Ovary (tissue), 3 donors: Measurements from ENCODE around the gene TOX3.

Source experiments
- EP300 ChIP-seq: sonication (generic); formaldehyde crosslinking; IDR thresholded peaks from one replicate; pipeline ENCODE4 v1.6.1; 2017; ENCODE audit warnings: antibody characterized with exemption
- POLR2A ChIP-seq: fragments of 450-650 bp; IDR thresholded peaks from one replicate; pipeline ENCODE4 v1.6.1; 2017; ENCODE audit warnings: antibody characterized with exemption, mild to moderate bottlenecking, moderate library complexity
- TF ChIP-seq, protein P1 (sequence below), 3 donors: fragments of 450-650 bp in 2 of 3; fragments of 200-600 bp in 1 of 3; IDR thresholded peaks; one replicate each; pipeline versions ENCODE4 v1.5.1 to v1.8.0; 2016 to 2022; ENCODE audit warnings: antibody characterized with exemption in 3 of 3, mild to moderate bottlenecking in 1 of 3
- donor health status: DM: no; HTN: no; CAD: no.

DNA sequence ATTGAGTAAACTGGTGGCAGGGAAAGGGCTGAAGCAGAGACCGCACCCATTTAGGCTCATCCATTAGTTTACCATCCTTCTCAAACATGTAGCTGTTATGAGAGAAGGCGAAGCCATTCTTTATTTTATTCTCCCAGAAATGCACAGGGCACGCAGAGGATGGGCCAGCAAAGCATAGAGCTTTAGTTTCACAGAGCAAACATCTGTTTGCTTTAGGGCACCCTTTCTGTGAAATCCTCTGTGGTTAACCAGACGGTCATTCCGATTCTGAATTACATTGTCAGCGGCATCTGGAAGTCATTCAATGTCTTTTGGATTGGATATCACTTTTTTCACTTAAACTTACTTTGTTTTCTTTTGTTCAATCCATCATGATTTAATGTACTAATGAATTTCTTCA is 96.0 kb downstream of the TOX3 start:
- TF ChIP-seq EP300 (no peak), POLR2A (no peak)
- TF ChIP-seq, protein P1, sequence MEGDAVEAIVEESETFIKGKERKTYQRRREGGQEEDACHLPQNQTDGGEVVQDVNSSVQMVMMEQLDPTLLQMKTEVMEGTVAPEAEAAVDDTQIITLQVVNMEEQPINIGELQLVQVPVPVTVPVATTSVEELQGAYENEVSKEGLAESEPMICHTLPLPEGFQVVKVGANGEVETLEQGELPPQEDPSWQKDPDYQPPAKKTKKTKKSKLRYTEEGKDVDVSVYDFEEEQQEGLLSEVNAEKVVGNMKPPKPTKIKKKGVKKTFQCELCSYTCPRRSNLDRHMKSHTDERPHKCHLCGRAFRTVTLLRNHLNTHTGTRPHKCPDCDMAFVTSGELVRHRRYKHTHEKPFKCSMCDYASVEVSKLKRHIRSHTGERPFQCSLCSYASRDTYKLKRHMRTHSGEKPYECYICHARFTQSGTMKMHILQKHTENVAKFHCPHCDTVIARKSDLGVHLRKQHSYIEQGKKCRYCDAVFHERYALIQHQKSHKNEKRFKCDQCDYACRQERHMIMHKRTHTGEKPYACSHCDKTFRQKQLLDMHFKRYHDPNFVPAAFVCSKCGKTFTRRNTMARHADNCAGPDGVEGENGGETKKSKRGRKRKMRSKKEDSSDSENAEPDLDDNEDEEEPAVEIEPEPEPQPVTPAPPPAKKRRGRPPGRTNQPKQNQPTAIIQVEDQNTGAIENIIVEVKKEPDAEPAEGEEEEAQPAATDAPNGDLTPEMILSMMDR (IDR thresholded peaks at IDR 0.05), result no peak
